Activated CD4-positive, alpha-beta memory T cell treated with anti-CD3 and anti-CD28 coated beads for 36 hours (primary cell): Measurements from ENCODE around the gene PDE2A. TPM values are rescaled to one million over a fixed set of nuclear protein-coding genes. Genes with fewer than 3 reads are reported as not detected.
A peak's percentile ranks its signal among the peaks of the same experiment; 100 is the strongest.

ENCODE experiments used
- CTCF ChIA-PET: fragments of 350-600 bp; sonication (Branson Sonifier 250); formaldehyde crosslinking; loops from one replicate; lab custom pipeline; 2021; ENCODE audit warnings: antibody characterized with exemption, inconsistent platforms; lab: Charles Lee
- POLR2A ChIA-PET: fragments of 350-600 bp; sonication (Branson Sonifier 250); formaldehyde crosslinking; loops from one replicate; lab custom pipeline; 2021; ENCODE audit warnings: antibody characterized with exemption; lab: Charles Lee
- DNase-seq: peaks from one replicate; pipeline ENCODE4 v3.0.0-alpha.2; 2020
- H3K27ac Mint-ChIP-seq: one replicate; pipeline ENCODE4 v1.8.0; 2021; ENCODE audit warnings: mixed read lengths
- H3K27me3 Mint-ChIP-seq: one replicate; pipeline ENCODE4 v1.8.0; 2021; ENCODE audit warnings: mixed read lengths
- H3K36me3 Mint-ChIP-seq: one replicate; pipeline ENCODE4 v1.8.0; 2021; ENCODE audit warnings: mixed read lengths
- H3K4me1 Mint-ChIP-seq: one replicate; pipeline ENCODE4 v1.8.0; 2021; ENCODE audit warnings: low read depth, mixed read lengths
- H3K4me3 Mint-ChIP-seq: one replicate; pipeline ENCODE4 v1.8.0; 2021; ENCODE audit warnings: mild to moderate bottlenecking, mixed read lengths
- H3K9me3 Mint-ChIP-seq: one replicate; pipeline ENCODE4 v1.8.0; 2021; ENCODE audit warnings: mixed read lengths
- intact Hi-C: fragments of 100-400 bp; cut with micrococcal nuclease; formaldehyde crosslinking; loops from one replicate; pipeline ENCODE4 v1.15.1; 2023
- total RNA-seq, 2 experiments: library from RNA; stranded (reverse); gene quantifications; one replicate each; pipeline ENCODE4 v1.2.3, GENCODE V29; 2021

The PDE2A gene
- total RNA-seq, 2 experiments from 2014 or later = 0.29 to 0.97 TPM

- Mint-ChIP-seq H3K36me3 (no peaks in the 10 kb centered on the region), H3K27me3 (peaks cover 12% of the 10 kb centered on the region)
- CTCF ChIA-PET = no interaction called here
Observed at GRCh38 chr11:72617080-72617762, 57.0 kb downstream of the PDE2A start.

GRCh38 chr11:72616655-72617054 lies 57.6 kb downstream of the PDE2A start:
- intact Hi-C loops = no loop called here
- ChIA-PET CTCF (no interaction called here), POLR2A (no interaction called here)
- Mint-ChIP-seq H3K9me3 (no peaks in the 10 kb centered on the region), H3K4me3 (no peak overlapping the region), H3K27me3 (peaks cover 12% of the 10 kb centered on the region), H3K36me3 (no peaks in the 10 kb centered on the region), H3K4me1 (peaks cover 23% of the 10 kb centered on the region), H3K27ac (no peak overlapping the region)
- no peak for DNase-seq

More at GRCh38 chr11:72617080-72617762, 57.0 kb downstream of the PDE2A start:
- no peak for DNase-seq
- Mint-ChIP-seq H3K27ac (no peak overlapping the region), H3K9me3 (no peaks in the 10 kb centered on the region), H3K4me1 (peaks cover 18% of the 10 kb centered on the region), H3K4me3 (no peak overlapping the region)
- POLR2A ChIA-PET = no interaction called here
- intact Hi-C loops = no loop called here

GRCh38 chr11:72615329-72615728 lies 58.9 kb downstream of the PDE2A start:
- H3K27ac Mint-ChIP-seq = no peak overlapping the region
- CTCF ChIA-PET = no interaction called here

GRCh38 chr11:72614381-72614780 lies 59.8 kb downstream of the PDE2A start:
- Mint-ChIP-seq H3K9me3 (no peaks in the 10 kb centered on the region), H3K36me3 (no peaks in the 10 kb centered on the region), H3K4me3 (no peak overlapping the region), H3K4me1 (peaks cover 11% of the 10 kb centered on the region), H3K27ac (no peak overlapping the region), H3K27me3 (peaks cover 14% of the 10 kb centered on the region)
- POLR2A ChIA-PET = no interaction called here
- DNase-seq = no peak
- intact Hi-C loops = no loop called here
- CTCF ChIA-PET = interaction anchor here (0.6 kb wide), 1 partner anchor 94 kb away, joined by 3 read pairs; no protein-coding TSS in a partner anchor

More at GRCh38 chr11:72615329-72615728, 58.9 kb downstream of the PDE2A start:
- Mint-ChIP-seq H3K36me3 (no peaks in the 10 kb centered on the region), H3K27me3 (peaks cover 14% of the 10 kb centered on the region), H3K9me3 (no peaks in the 10 kb centered on the region), H3K4me3 (no peak overlapping the region), H3K4me1 (peaks cover 11% of the 10 kb centered on the region)
- DNase-seq = no peak
- intact Hi-C loops = no loop called here
- POLR2A ChIA-PET = no interaction called here

GRCh38 chr11:72613977-72614376 lies 60.2 kb downstream of the PDE2A start:
- DNase-seq = peak; percentile 31
- no peak overlapping the region for H3K27ac Mint-ChIP-seq
- ChIA-PET POLR2A (no interaction called here), CTCF (interaction anchor here (0.6 kb wide), 1 partner anchor 95 kb away, joined by 3 read pairs; no protein-coding TSS in a partner anchor)
- H3K36me3 Mint-ChIP-seq = no peaks in the 10 kb centered on the region
- H3K4me3 Mint-ChIP-seq = no peak overlapping the region
- no peaks in the 10 kb centered on the region for H3K9me3 Mint-ChIP-seq
- intact Hi-C loops = no loop called here
- H3K4me1 Mint-ChIP-seq = peaks cover 11% of the 10 kb centered on the region
- peaks cover 14% of the 10 kb centered on the region for H3K27me3 Mint-ChIP-seq

GRCh38 chr11:72613450-72613849 lies 60.8 kb downstream of the PDE2A start:
- CTCF ChIA-PET = interaction anchor here (1.6 kb wide), 1 partner anchor 30 kb away, joined by 3 read pairs; no protein-coding TSS in a partner anchor

GRCh38 chr11:72609476-72609875 lies 64.7 kb downstream of the PDE2A start:
- Mint-ChIP-seq H3K4me3 (no peak overlapping the region), H3K4me1 (peaks cover 11% of the 10 kb centered on the region), H3K36me3 (no peaks in the 10 kb centered on the region), H3K27me3 (peaks cover 20% of the 10 kb centered on the region), H3K27ac (no peak overlapping the region), H3K9me3 (no peaks in the 10 kb centered on the region)
- intact Hi-C loops = no loop called here
- ChIA-PET CTCF (interaction anchor here (0.7 to 3.3 kb wide), 10 partner anchors 10 to 183 kb away, joined by 3 to 29 read pairs (median 5); no protein-coding TSS in a partner anchor), POLR2A (no interaction called here)
- DNase-seq = no peak

More at GRCh38 chr11:72613450-72613849, 60.8 kb downstream of the PDE2A start:
- DNase-seq = no peak
- Mint-ChIP-seq H3K36me3 (no peaks in the 10 kb centered on the region), H3K9me3 (no peaks in the 10 kb centered on the region), H3K27ac (no peak overlapping the region), H3K27me3 (peaks cover 14% of the 10 kb centered on the region), H3K4me3 (no peak overlapping the region), H3K4me1 (peaks cover 11% of the 10 kb centered on the region)
- intact Hi-C loops = no loop called here
- POLR2A ChIA-PET = interaction anchor here (0.5 to 0.6 kb wide), 2 partner anchors 10 to 71 kb away, joined by 3 read pairs; no protein-coding TSS in a partner anchor

GRCh38 chr11:72609045-72609444 lies 65.2 kb downstream of the PDE2A start:
- POLR2A ChIA-PET = no interaction called here
- CTCF ChIA-PET = interaction anchor here (0.7 to 3.3 kb wide), 9 partner anchors 11 to 183 kb away, joined by 3 to 29 read pairs (median 5); no protein-coding TSS in a partner anchor
- Mint-ChIP-seq H3K4me3 (no peak overlapping the region), H3K27me3 (peaks cover 19% of the 10 kb centered on the region), H3K4me1 (peaks cover 10% of the 10 kb centered on the region), H3K36me3 (no peaks in the 10 kb centered on the region), H3K9me3 (no peaks in the 10 kb centered on the region), H3K27ac (no peak overlapping the region)
- intact Hi-C loops = no loop called here
- DNase-seq = peak; percentile 15

- ChIA-PET POLR2A (no interaction called here), CTCF (interaction anchor here (0.6 to 3.3 kb wide), 4 partner anchors 18 to 166 kb away, joined by 3 to 29 read pairs (median 8); no protein-coding TSS in a partner anchor)
- no peak overlapping the region for H3K4me3 Mint-ChIP-seq
- intact Hi-C loops = no loop called here
- H3K27me3 Mint-ChIP-seq = peaks cover 8% of the 10 kb centered on the region
- peaks cover 8% of the 10 kb centered on the region for H3K4me1 Mint-ChIP-seq
- no peak for DNase-seq
- H3K9me3 Mint-ChIP-seq = no peaks in the 10 kb centered on the region
- H3K36me3 Mint-ChIP-seq = no peaks in the 10 kb centered on the region
- no peak overlapping the region for H3K27ac Mint-ChIP-seq
Observed at GRCh38 chr11:72607496-72607895, 66.7 kb downstream of the PDE2A start.

- H3K27ac Mint-ChIP-seq = no peak overlapping the region
- no peaks in the 10 kb centered on the region for H3K9me3 Mint-ChIP-seq
- H3K27me3 Mint-ChIP-seq = peaks cover 8% of the 10 kb centered on the region
- intact Hi-C loops = no loop called here
- no peaks in the 10 kb centered on the region for H3K36me3 Mint-ChIP-seq
- peaks cover 2% of the 10 kb centered on the region for H3K4me1 Mint-ChIP-seq
- no peak for DNase-seq
- CTCF ChIA-PET = interaction anchor here (0.6 to 3.3 kb wide), 5 partner anchors 20 to 166 kb away, joined by 3 to 29 read pairs (median 3); no protein-coding TSS in a partner anchor
- no peak overlapping the region for H3K4me3 Mint-ChIP-seq
- POLR2A ChIA-PET = no interaction called here
Observed at GRCh38 chr11:72606748-72607468, 67.3 kb downstream of the PDE2A start.

GRCh38 chr11:72605973-72606747 lies 68.1 kb downstream of the PDE2A start:
- DNase-seq = no peak

More at GRCh38 chr11:72605973-72606747, 68.1 kb downstream of the PDE2A start:
- no peak overlapping the region for H3K27ac Mint-ChIP-seq
- intact Hi-C loops = no loop called here
- H3K27me3 Mint-ChIP-seq = peaks cover 8% of the 10 kb centered on the region
- H3K4me1 Mint-ChIP-seq = no peaks in the 10 kb centered on the region
- POLR2A ChIA-PET = no interaction called here
- CTCF ChIA-PET = interaction anchor here (0.6 to 3.3 kb wide), 6 partner anchors 20 to 135 kb away, joined by 3 to 29 read pairs (median 4); no protein-coding TSS in a partner anchor
- no peaks in the 10 kb centered on the region for H3K36me3 Mint-ChIP-seq
- no peak overlapping the region for H3K4me3 Mint-ChIP-seq
- no peaks in the 10 kb centered on the region for H3K9me3 Mint-ChIP-seq
